ENCODE data around the gene FBXW4. TPM values are rescaled to one million over a fixed set of nuclear protein-coding genes. Genes with fewer than 3 reads are reported as not detected.
"Not testable (repeated sequence)": the region's sequence is repeated elsewhere in the genome, so short reads cannot be mapped to it uniquely, and the experiment has no call there.

Gene FBXW4
- total RNA-seq, 1 donor from 2014 or later = 87.2 TPM

DNA sequence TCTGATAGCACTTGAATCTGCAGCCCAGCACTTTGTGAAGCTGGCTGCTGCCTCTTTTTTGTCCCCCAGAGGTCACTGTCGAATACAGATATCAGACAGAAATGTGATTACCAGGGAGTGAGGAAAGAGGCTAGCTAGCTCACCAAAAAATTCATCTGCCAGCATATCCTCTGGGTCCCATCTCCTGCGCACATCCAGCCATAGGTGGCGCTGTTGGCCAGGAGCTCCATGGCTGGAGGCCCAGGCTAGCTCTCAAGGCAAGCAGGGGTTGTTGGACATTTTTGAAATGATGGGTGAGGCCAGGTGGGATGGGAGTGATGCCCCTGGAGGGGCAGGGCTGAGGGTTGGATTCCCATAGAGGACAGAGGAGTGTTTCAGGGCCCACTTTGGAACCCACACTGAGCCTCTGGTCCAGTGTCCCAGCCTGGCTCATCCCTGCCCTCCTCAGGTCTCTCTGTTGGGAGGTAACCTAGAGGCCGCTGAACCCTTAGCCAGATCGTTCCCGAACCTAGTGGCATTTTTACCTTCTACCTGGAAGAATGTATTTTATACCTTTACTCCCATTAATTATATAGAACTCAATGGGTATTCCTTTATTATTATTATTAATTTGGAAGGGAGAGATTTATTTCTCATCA is 92.1 kb downstream of the FBXW4 start:
- peak; percentile 93 for ATAC-seq
- intact Hi-C loops (cut with DNase I) = no loop called here
- DNase-seq (ENCODE audit: low spot score) = peak; percentile 84

DNA sequence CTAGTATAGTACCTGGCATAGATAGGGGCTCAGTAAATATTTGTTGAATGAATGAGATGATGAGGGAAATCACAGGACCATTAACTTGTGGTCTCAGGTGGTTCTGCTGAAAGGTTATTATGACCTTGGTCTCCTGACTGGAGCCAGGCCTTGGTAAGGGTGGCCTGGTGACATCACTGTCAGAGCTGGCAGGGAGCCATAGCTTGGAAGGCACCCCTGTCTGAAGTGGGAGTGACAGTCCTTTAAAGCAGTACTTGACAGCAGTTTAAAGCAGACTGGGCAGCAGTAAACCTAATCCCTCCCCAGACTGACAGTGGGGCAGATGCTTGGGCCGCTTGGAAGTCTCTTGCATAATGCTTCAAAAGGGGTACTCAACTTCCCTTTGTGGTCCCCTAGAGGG is 93.4 kb downstream of the FBXW4 start:
- no peak for ATAC-seq
- intact Hi-C loops (cut with DNase I) = no loop called here

DNA sequence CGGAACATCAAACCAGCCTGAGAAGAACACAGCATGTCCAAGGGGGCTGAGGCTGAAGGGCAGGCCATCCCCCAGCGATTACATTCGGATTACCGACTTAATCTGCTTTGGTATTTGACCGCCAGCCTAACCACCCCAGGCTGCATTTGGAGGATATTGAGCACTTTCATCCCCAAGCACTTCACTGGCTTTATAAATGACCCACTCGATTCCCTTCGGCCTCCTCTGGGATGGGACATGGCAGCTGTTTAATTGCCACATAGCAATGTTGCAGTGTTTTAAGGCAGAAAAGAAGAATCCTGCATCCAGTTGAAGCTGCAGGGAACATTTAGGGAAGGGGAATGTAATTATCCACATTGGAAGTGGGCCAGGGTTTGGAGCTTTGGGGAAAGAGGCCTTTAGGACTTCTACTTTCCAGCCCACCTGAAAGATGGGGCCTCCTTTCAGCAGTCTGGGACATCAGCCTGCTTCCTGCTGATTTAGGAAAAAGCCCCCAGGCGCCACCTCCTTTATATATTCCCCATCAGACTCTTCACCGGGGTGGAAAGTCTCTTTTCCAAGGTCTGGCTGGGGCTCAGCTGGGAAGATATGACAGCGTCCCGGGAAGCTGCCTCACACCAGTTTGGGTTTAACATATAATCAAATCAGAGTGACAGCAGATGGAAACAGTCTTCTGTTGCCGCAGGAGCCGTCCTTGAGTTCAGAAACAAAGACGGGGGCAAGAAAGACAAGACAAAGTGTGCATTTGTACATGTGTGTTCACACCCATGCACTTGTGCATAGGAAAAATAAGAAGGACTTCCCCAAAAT is 97.7 kb downstream of the FBXW4 start:
- DNase-seq (ENCODE audit: low spot score) (no peak), ATAC-seq (no peak)
- intact Hi-C loops (cut with DNase I) = no loop called here

More for the DNA sequence above, 93.4 kb downstream of the FBXW4 start:
- DNase-seq (ENCODE audit: low spot score) = no peak

DNA sequence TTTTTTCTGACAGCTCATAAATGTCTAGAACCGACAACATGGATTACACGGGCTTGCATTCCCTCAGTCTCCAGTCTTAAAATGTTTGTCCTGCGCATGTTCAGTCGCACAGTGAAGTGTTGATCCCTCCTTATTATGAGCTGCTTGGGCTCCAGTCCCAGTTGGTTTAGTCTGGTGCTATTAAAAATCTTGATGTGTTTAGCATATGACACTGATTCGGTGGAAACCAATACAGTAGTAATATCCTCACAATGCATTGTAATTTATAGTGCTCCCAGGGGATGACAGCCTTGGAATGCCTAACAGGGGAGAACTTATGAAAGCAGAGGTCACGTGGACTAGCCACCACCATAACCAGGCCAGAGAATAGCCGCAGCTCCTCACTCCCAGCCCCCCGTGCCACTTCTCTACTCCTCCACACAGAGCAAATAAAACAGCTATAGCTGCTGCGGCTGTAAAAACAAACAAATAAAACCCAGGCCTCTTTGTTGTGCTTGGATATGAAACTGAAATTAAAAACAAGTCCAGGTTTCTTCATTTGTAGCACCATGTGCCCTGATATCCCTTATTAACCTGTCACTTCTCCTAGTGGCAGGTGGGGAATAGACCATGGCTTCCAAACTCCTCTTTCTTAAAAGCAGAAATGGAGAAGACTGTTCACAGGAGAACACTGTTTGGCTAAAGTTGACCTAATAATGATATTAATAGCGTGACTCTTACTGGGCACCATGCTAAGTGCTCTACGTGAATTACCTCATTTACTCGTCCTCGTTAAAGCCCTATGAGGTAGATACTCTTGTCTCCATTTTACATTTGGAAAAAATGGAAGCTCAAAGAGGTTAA is 99.2 kb downstream of the FBXW4 start:
- DNase-seq (ENCODE audit: low spot score) = no peak
- intact Hi-C loops (cut with DNase I) = no loop called here
- ATAC-seq = peak; percentile 68

DNA sequence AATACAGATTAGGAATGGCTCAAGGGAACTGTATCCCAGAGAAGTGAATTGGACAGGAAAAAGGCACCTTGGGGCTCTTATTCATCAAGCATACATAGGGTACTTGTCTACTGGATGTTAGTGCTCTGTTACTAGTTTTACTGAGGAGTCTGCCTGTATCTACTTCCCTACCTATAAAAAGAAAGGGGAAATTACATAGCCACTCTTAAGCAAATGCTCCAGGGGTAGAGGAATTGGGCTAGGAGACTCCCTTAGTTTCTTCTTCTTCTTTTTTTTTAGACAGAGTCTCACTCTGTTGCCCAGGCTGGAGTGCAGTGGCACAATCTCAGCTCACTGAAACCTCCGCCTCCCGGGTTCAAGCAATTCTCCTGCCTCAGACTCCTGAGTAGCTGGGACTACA is 101.6 kb downstream of the FBXW4 start:
- intact Hi-C loops (cut with DNase I); DNase-seq (ENCODE audit: low spot score); ATAC-seq: not testable (repeated sequence)

DNA sequence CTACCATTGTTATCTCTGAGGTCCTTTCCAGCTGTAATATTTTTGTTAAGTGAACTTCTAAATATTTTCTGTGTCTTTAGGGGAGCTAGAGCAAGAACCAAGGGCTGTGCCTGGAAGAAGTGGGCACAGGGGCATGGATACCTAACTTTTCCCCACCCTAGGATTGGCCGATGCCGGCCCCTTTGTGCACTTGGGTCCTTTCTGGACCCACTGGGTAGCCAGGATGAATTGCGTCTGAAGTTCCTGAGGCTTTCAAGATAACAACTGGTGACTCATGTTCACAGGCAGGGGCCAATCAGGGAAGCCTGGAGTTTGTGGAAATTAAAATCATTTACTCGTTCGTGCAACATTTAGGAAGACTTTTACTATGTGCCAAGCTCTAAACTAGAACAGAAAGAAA is 106.1 kb downstream of the FBXW4 start:
- DNase-seq (ENCODE audit: low spot score) = no peak
- ATAC-seq = no peak
- intact Hi-C loops (cut with DNase I) = no loop called here

DNA sequence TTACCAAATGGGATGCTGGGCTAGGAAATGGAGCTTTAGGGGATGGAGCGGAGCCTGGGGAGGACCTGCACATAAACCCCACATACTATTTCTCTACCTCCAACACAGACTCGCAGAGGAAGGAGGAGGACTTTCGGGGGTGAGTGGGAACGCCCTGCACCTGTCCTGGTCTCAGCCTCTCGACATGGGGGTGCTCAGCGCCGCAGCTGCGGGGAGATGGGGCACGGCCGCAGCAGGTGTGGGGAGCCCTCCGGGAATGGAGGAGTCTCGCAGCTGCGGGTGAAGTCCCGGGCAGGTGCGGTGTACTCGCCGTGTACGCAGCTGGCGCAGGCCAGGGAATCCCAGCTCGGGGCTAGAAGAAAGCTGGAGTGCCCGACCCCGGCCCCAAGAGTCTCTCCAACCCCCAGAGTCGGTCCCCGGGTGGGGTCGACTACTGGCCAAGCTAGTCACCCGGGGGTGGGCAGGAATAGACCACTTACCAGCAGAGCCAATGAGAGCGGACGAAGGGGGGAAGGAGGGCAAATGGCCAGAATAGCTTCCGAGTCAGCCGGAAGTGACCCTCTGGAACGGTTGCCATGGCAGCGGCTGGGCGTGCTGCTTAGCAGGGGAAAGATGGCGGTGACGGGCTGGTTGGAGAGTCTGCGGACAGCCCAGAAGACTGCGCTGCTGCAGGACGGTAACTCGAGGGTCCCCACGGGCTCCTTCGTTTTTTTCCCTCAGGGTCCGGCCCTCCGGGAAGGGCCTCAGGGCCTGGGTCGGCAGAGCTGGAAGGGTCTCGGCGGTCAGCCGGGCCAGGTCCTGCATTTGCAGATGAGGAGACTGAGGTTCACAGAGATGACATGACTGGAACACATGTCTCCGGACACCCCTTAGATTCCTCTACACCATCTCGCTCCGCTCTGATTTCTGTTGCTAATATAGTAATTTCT is 107.0 kb downstream of the FBXW4 start, which contains the start of the genes DPCD and POLL:
DPCD (plus strand) TSS at position 597 of the 929 bp plus-strand sequence; CDS start at position 613, 16 bp downstream.
POLL (minus strand) TSS at position 533 of the 929 bp plus-strand sequence. CDS start 897 bp downstream, outside the sequence.
- DNase-seq (ENCODE audit: low spot score) (peak; percentile 100), ATAC-seq (peak; percentile 99)
- intact Hi-C loops (cut with DNase I) = no loop called here

DNA sequence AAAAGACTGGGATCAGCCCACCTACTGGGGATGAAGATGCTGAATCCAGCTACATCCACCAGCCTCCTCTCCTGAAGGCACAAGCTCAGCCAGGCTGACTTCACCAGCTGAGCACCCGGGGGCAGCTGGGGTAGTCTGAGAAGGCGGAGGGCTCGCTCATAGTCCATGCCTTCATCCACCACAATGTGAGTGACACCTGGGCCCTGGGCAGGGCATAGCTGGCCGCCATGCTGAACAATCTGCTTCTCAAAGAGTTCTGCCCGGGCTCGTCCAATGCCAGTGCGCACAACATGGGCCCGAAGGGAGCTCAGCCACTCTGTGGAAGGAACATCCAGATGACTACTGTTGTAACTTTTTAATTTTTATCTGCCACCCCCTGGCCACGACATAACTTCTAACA is 109.1 kb downstream of the FBXW4 start:
- ATAC-seq (no peak), DNase-seq (ENCODE audit: low spot score) (no peak)
- intact Hi-C loops (cut with DNase I) = no loop called here

DNA sequence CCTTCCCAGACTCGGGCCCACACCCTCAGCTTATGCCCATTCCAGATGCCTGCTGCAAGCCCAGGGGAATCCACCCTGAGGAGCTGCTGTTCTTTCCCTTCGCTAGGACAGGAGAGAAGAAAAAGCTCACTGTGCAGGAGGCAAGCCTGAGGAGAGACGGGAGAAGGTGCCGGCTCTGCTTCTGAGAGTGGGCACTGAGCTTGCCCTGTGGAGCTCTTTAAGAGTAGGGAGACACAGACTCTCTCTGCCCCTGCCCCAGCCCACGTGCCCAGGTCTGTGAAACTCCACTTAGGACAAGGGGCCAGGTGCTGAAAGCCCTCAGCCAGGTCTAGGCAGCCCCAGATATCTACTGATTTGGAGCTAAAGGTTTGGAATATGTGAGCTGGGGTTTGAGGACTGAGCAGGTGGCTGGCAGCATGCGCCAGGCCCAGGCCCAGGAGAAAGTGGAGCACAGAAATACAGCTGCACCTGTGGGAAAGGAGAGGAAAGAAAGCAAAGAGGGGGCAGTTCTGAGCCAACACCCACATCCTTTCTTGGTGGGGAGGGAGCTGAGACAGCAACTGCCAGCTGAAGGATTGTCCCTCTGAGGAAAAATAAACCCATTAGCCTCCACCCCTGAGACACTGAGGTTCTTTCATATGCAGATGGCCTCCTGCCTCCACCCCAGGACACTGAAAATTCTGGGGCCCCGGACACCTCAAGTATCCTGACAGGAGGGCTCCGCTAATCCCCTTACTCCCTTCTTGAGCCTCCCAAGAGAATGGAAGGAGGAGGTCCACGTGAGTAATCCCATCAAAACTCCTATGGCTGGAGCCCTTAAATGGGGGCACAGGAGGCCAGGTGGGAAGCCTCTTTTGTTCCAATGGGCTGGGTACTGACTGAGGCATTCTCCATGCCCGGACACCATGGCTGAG is 114.2 kb downstream of the FBXW4 start:
- DNase-seq (ENCODE audit: low spot score) (no peak), ATAC-seq (no peak)
- intact Hi-C loops (cut with DNase I) = no loop called here

DNA sequence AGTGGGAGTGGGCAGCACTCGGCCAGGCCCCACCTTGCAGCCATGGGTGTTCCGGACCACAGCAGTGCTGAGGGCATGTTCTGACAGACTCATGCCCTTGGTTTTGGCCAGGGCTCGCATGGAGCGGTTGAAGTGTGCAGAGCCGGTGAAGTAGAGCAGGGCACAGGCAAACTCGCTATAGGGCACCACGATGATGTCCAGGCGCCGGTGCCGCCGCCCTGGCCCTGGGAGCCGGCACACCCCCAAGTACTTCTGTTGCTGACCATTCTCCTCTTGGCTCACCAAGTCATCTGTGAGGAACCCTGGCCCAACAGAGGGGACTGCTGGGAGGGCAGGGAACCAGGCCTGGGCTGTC is 115.5 kb downstream of the FBXW4 start:
- no peak for ATAC-seq
- DNase-seq (ENCODE audit: low spot score) = no peak
- intact Hi-C loops (cut with DNase I) = no loop called here

DNA sequence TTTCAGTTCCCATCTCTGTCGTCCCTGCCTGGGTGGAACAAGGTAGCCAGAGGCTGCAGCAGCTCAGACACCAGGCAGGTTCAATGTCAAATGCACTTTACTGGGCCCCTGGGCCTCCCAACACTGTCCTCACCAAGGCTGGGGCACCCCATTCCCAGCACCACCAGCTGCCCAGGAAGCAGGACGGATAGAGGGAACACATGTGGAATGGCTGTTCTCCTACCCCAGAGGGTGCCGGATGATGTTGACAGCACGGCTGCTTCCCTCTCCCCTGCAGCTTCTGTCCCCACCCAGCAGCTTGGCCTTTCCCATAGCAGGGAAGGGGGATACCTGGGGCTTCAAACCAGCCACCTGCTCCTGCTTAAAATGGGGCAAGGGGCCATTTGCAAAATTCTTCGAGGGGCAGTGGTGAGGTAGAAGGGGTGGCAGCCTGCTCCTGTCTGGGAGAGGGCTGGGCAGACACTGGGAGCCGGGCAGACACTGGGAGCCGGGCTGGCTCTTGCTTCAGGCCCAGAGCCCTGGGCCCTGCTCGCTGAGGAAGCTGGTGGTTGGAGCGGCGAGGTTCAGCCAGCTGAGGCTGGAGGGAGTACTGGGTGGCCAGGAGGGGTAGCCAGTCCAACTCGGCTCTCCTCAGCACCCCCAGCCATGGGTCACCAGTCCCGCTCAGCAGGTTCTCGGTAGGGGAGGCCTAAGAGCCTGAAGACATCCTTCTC is 116.0 kb downstream of the FBXW4 start:
- intact Hi-C loops (cut with DNase I) = no loop called here
- ATAC-seq (no peak), DNase-seq (ENCODE audit: low spot score) (no peak)

DNA sequence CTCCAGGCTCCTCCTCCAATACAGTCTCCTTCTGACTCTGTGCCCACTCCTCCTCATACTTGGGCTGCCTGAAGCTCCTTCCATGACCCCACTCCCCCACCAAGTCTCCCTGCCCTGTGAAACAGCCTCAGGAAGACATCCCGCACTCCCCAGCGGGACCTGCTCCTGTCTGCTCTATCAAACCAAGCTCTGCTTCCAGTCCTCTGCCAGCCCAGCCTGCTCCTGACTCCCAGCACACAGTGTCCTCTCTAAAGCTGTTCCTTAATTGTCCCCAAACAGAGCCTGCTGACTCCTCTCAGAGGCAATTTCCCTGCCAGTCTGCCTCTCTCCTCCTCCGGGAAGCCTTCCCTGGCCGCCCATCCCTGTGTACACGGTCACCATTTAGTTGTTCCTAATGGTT is 116.8 kb downstream of the FBXW4 start:
- intact Hi-C loops (cut with DNase I) = no loop called here
- DNase-seq (ENCODE audit: low spot score) = no peak

DNA sequence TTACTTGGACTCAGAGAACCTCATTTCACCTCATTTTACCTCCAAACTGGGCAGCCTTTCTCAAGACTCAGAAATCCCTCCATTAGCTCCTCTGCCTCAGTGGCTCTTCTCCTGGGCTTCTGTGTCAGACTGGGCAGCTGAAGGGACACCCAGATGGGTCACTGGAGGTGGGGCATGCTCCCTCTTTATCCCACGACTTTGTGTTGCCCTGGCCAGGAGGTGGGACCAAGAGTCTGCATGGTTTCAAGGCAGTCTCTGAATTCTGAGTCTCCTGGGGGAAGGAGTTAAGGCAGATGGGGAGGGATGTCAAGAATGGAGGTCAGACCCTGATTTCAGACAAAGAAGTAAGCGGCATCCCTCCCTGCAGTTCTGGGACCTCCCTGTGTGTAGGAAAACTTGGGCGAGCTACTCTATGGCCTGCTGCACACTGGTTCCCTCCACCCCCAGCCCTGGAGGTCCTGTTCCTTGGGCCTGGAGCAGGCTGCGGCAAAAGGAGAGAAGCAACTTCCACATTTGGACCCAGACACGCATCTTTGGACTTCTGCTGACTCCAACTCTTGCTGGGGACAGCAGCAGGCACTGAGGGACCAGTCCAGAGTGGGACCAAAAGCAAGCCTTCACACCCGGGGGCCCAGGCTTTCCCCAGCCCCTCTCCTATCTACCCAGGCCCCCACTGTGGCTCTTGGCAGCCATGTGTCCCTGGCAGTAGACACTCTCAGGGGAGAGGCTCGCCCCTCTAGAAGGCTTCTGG is 117.7 kb downstream of the FBXW4 start:
- DNase-seq (ENCODE audit: low spot score) (no peak), ATAC-seq (no peak)
- intact Hi-C loops (cut with DNase I) = no loop called here

More for the DNA sequence above, 116.8 kb downstream of the FBXW4 start:
- ATAC-seq = no peak

DNA sequence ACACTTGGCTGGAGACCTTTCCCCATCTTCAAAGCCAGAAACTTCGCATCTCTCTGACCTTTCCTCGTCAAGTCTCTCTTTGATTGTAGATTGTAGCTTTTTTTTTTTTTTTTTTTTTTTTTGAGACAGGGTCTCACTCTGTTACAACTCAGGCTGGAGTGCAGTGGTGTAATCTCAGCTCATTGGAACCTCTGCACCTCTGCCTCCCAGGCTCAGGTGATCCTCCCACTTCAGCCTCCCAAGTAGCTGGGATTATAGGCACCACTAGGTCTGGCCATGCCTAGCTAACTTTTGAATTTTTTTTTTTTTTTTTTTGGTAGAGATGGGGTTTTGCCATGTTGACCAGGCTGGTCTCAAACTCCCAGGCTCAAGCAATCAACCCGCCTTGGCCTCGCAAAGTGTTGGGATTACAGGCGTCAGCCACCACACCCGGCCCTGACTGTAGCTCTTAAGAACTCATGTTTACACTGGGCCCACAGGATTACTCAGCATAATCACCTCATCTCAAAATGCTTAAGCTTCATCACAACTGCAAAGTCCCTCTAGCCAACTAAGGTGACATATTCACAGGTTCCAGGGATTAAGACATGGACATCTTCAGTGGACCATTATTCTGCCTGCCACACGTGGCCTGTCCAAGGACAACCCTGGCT is 118.6 kb downstream of the FBXW4 start:
- ATAC-seq (no peak), DNase-seq (ENCODE audit: low spot score) (no peak)
- intact Hi-C loops (cut with DNase I) = no loop called here

DNA sequence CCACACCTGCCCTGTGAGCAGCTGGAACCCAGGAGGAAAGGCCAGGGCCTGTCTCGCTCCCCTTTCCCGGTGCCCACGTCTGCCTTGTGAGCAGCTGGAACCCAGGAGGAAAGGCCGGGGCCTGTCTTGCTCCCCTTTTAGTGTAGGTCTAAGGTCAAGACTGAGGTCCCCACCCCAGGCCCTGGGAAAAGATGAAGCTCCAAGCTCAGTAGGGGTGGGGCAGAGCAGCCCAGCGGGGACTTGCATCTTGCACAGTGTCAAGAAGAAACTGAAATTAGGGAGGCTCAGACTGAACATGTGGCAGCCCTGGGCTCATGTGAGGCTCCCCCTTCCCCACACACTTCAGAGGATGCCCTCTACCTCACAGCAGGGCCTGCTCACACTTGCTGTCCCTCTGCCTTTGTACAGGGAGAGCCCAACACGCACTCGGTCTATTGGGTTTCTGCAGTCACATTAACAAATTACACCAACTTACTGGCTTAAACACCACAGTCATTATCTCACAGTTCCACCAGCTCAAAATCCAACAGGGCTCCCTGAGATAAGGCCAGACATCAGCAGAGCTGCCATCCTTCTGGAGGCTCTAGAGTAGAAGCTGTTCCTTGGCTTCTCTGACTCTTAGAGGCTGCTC is 119.3 kb downstream of the FBXW4 start:
- ATAC-seq (no peak), DNase-seq (ENCODE audit: low spot score) (peak; percentile 32)
- intact Hi-C loops (cut with DNase I) = no loop called here

All from sciatic nerve (tissue), 2 donors.